Measurements from ENCODE around the gene TMEM72. TPM values are rescaled to one million over a fixed set of nuclear protein-coding genes. Genes with fewer than 3 reads are reported as not detected.

TMEM72 gene
- polyA plus RNA-seq, 1 donor (not counting 4 experiments of a cell fraction or from before 2014, with no cell fraction given): not detected

DNA sequence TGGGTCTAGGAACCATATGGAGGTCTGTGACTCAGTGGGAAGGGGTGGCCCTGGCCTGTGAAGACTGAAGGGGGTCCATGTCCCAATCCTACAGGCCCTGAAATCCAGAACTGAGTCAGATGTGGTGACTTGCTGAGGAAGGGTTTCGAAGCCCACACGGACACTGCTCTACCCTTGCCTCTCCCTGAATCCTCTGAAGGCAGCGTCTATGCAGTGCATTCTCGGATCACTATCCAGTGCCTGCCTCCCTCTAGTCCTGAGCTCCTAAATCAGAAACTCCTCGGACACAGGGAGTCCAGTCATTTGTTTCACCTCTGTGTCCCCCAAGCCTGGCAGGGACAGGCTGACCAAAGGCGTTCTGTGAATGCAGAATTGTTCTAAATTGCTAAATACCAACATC lies 25.4 kb upstream of the TMEM72 start:
- H4K20me1 ChIP-seq (ENCODE audit: control insufficient read depth, extremely low read depth, insufficient read depth, low read length): no peaks in the 10 kb centered on the region
- peaks cover 3% of the 10 kb centered on the region for H3K27me3 ChIP-seq (ENCODE audit: control insufficient read depth, extremely low read depth, insufficient read depth, low read length)
- no peaks in the 10 kb centered on the region for H3K4me1 ChIP-seq (ENCODE audit: control insufficient read depth, extremely low read depth, insufficient read depth, low read length)
- H3K4me2 ChIP-seq (ENCODE audit: control insufficient read depth, extremely low read depth, insufficient read depth, low read depth, low read length): no peak overlapping the region
- FAIRE-seq: no peak
- dilution Hi-C loops (cut with MboI; ENCODE audit: extremely low pct_ligation_motif_present, low sequenced_read_pairs): no loop called here
- H3K9ac ChIP-seq (ENCODE audit: control insufficient read depth, extremely low read depth, insufficient read depth, low read length): no peak overlapping the region
- TF ChIP-seq, protein P1, sequence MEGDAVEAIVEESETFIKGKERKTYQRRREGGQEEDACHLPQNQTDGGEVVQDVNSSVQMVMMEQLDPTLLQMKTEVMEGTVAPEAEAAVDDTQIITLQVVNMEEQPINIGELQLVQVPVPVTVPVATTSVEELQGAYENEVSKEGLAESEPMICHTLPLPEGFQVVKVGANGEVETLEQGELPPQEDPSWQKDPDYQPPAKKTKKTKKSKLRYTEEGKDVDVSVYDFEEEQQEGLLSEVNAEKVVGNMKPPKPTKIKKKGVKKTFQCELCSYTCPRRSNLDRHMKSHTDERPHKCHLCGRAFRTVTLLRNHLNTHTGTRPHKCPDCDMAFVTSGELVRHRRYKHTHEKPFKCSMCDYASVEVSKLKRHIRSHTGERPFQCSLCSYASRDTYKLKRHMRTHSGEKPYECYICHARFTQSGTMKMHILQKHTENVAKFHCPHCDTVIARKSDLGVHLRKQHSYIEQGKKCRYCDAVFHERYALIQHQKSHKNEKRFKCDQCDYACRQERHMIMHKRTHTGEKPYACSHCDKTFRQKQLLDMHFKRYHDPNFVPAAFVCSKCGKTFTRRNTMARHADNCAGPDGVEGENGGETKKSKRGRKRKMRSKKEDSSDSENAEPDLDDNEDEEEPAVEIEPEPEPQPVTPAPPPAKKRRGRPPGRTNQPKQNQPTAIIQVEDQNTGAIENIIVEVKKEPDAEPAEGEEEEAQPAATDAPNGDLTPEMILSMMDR (optimal IDR thresholded peaks at IDR 0.05 in 1 of 3, IDR thresholded peaks at IDR 0.05 in 1 of 3, conservative IDR thresholded peaks at IDR 0.05 in 1 of 3; ENCODE audit: extremely low read depth in 1 of 3, insufficient read depth in 2 of 3, low read length in 3 of 3): no peak
- TF ChIP-seq EZH2 (IDR thresholded peaks at IDR 0.05; ENCODE audit: low read length): no peak
- no peaks in the 10 kb centered on the region for H3K9me1 ChIP-seq (ENCODE audit: control insufficient read depth, extremely low read depth, insufficient read depth, low read length)
- H2AFZ ChIP-seq (ENCODE audit: control insufficient read depth, low read length): no peak overlapping the region
- H3K9me3 ChIP-seq (ENCODE audit: control insufficient read depth, low read depth, low read length): no peaks in the 10 kb centered on the region
- no peaks in the 10 kb centered on the region for H3K36me3 ChIP-seq (ENCODE audit: control insufficient read depth in 2 of 2, extremely low read depth in 1 of 2, insufficient read depth in 2 of 2, low read length in 2 of 2)
- H3K79me2 ChIP-seq (ENCODE audit: control insufficient read depth, insufficient read depth, low read length): no peaks in the 10 kb centered on the region
- H3K4me3 ChIP-seq (ENCODE audit: control insufficient read depth in 2 of 3, extremely low read depth in 1 of 3, insufficient read depth in 2 of 3, low read depth in 1 of 3, low read length in 3 of 3): no peak overlapping the region
- H3K27ac ChIP-seq (ENCODE audit: control insufficient read depth, insufficient read depth, low read length): no peak overlapping the region
- DNase-seq (ENCODE audit: low read depth, low spot score): no peak

DNA sequence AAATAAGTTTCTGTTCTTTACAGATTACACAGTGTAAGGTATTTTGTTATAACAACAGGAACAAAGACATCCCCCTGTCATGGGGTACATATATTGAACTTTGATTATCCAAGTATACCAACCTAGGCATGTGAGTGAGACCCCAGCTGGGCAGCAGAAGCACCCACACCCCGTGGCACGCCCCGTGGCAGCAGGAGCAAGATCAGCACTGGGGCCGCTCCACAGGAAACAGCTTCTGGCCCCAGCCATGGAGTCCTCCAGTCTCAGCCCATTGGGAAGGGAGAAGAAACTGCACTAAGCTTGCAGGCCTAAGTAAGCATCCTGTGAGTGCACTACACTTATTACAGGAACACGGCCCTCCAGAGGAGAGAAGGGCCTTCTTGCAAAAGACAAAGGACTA lies 24.2 kb upstream of the TMEM72 start:
- H3K79me2 ChIP-seq (ENCODE audit: control insufficient read depth, insufficient read depth, low read length): no peaks in the 10 kb centered on the region
- no peak for FAIRE-seq
- dilution Hi-C loops (cut with MboI; ENCODE audit: extremely low pct_ligation_motif_present, low sequenced_read_pairs): no loop called here

More for the DNA sequence above, 24.2 kb upstream of the TMEM72 start:
- H4K20me1 ChIP-seq (ENCODE audit: control insufficient read depth, extremely low read depth, insufficient read depth, low read length): no peaks in the 10 kb centered on the region
- TF ChIP-seq, protein P1 (optimal IDR thresholded peaks at IDR 0.05 in 1 of 3, IDR thresholded peaks at IDR 0.05 in 1 of 3, conservative IDR thresholded peaks at IDR 0.05 in 1 of 3; ENCODE audit: extremely low read depth in 1 of 3, insufficient read depth in 2 of 3, low read length in 3 of 3): no peak
- no peak for TF ChIP-seq EZH2 (IDR thresholded peaks at IDR 0.05; ENCODE audit: low read length)
- no peak overlapping the region for H3K9ac ChIP-seq (ENCODE audit: control insufficient read depth, extremely low read depth, insufficient read depth, low read length)
- no peak overlapping the region for H3K4me3 ChIP-seq (ENCODE audit: control insufficient read depth in 2 of 3, extremely low read depth in 1 of 3, insufficient read depth in 2 of 3, low read depth in 1 of 3, low read length in 3 of 3)
- no peaks in the 10 kb centered on the region for H3K4me1 ChIP-seq (ENCODE audit: control insufficient read depth, extremely low read depth, insufficient read depth, low read length)
- H2AFZ ChIP-seq (ENCODE audit: control insufficient read depth, low read length): no peak overlapping the region
- DNase-seq (ENCODE audit: low read depth, low spot score): no peak
- no peak overlapping the region for H3K4me2 ChIP-seq (ENCODE audit: control insufficient read depth, extremely low read depth, insufficient read depth, low read depth, low read length)
- H3K9me3 ChIP-seq (ENCODE audit: control insufficient read depth, low read depth, low read length): no peaks in the 10 kb centered on the region
- H3K9me1 ChIP-seq (ENCODE audit: control insufficient read depth, extremely low read depth, insufficient read depth, low read length): no peaks in the 10 kb centered on the region
- H3K27me3 ChIP-seq (ENCODE audit: control insufficient read depth, extremely low read depth, insufficient read depth, low read length): no peaks in the 10 kb centered on the region
- no peaks in the 10 kb centered on the region for H3K36me3 ChIP-seq (ENCODE audit: control insufficient read depth in 2 of 2, extremely low read depth in 1 of 2, insufficient read depth in 2 of 2, low read length in 2 of 2)
- no peak overlapping the region for H3K27ac ChIP-seq (ENCODE audit: control insufficient read depth, insufficient read depth, low read length)
